A172 (cell line): ENCODE measurements around the gene ABLIM2. TPM values are rescaled to one million over a fixed set of nuclear protein-coding genes. Genes with fewer than 3 reads are reported as not detected.

Source experiments
- DNase-seq: peaks from one replicate; pipeline ENCODE4 v3.0.0-alpha.2; 2015; ENCODE audit warnings: low spot score
- total RNA-seq: library from RNA; depleted of rRNA; stranded (reverse); fragments of >200 nt; shearing (Covaris generic); gene quantifications from 2 replicates; pipeline ENCODE4 v1.2.3, GENCODE V29; 2014

The ABLIM2 gene
- total RNA-seq, 1 experiment from 2014 or later, result 5.1 TPM

DNA sequence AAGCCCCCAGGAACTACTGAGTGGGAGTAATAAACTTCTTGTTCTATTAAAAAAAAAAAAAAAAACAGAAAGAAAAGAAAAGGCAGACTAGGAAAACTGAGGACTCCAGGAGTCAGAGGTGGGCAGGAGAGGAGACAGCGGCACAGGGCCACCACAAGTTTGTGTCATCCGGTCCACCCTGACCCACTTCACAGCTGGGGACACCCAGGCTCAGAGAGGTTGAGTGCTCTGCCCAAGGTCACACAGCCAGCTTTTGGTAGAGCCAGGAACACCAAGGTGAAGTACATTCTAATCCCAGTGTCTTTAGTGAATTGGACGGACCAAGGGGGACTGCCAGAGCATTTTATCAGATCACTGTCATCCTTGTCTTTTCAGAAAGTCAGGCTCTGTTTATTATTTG lies 16.4 kb upstream of the ABLIM2 start:
- no peak for DNase-seq

DNA sequence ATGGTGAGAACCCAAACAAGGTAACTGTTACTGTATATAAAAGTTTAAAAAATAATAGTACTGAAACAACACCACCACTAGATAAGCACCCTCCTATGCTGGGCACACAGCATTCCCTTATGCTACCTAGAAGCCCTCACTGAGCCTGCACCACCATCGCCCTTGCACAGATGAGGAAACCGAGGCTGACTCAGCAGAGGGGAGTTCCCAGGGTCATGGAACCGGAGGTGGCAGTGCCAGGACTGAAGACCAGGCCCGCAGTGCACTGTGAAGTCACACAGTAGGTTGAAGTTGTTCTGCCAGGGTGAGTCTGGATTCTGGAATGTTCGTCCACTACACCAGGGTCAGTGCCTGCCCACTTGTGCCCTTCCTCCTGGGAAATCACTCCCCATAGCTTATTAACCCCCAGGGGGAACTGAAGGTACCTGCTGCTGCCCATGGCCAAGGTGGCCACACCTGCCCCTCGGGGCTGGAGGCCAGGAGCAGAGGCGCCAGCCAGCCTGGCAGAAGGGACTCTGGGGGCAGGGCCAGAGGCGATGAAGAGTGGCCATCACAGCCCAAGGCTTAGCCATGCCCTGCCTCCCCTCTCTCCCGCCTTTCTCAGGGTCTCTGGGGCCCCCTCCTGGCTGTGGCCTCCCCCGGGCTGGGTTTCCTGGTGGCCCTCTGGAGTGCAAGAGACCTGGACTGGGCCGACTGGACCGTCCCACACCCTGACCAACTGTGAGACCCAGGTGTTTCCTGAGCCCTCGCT lies 15.1 kb upstream of the ABLIM2 start:
- no peak for DNase-seq

GRCh38 chr4:8171984-8172924 lies 13.6 kb upstream of the ABLIM2 start:
- DNase-seq, result no peak

GRCh38 chr4:8171266-8171665 lies 12.7 kb upstream of the ABLIM2 start:
- no peak for DNase-seq

DNA sequence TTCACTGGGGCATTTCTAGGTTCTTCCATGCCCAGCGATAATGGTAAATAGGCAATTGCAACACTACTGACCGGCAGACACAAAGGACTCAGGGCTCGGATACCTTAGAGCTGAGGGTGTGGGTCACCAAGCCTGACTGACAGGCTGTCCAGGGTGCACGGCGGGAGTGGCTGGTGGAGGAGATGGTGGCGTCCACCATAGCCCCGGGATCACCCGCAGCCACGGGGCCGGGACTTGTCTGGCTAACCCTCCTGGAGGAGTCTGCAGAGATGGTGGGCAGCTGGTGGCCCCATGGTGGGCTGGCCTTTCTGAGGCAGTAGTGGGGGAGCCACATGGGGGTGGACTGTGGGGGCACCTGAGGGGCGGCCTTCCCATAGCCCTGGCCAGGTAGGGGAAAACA lies 11.7 kb upstream of the ABLIM2 start:
- DNase-seq, result no peak

- no peak for DNase-seq
Observed at GRCh38 chr4:8169763-8170162, 11.2 kb upstream of the ABLIM2 start.

DNA sequence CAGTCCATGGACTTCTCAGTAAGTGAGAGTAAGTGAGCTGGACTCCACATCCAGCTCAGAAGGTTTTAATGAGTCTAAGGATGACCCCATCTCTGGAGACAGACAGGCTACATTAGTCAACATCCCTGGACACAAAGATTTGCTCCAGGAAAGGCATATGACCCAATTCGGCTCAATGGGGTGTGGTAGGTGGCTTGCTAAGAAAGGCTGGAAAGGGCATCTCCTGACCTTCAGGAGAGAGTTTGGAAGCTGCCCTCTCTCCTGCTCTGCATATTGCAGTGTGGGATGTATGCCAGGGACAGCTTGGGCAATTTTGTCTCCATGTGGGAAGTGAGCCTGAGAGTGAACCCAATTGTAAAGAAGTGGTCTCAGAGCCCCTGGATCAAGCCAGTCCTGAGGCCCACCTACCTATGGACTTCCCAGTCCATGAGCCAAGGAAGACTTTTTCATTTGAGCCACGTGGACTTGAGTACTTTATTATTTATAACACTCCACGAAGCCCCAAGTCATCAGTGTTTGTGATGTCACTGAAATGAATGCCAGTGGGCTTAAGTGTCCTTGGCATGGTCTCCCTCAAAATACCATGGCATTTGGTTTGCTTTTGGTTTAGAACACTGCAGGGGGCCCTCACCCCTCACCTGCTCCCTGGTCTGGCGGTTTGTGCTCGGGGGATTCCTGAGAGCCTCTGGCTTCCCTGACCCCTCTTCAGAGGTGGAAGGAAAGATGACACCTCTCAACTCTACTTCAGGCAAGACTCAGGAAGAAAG lies 10.4 kb upstream of the ABLIM2 start:
- no peak for DNase-seq

GRCh38 chr4:8168232-8168631 lies 9.6 kb upstream of the ABLIM2 start:
- no peak for DNase-seq

GRCh38 chr4:8167815-8168214 lies 9.2 kb upstream of the ABLIM2 start:
- no peak for DNase-seq

- DNase-seq, result no peak
Observed at GRCh38 chr4:8167291-8167690, 8.7 kb upstream of the ABLIM2 start.

GRCh38 chr4:8165374-8165896 lies 6.8 kb upstream of the ABLIM2 start:
- DNase-seq, result no peak

DNA sequence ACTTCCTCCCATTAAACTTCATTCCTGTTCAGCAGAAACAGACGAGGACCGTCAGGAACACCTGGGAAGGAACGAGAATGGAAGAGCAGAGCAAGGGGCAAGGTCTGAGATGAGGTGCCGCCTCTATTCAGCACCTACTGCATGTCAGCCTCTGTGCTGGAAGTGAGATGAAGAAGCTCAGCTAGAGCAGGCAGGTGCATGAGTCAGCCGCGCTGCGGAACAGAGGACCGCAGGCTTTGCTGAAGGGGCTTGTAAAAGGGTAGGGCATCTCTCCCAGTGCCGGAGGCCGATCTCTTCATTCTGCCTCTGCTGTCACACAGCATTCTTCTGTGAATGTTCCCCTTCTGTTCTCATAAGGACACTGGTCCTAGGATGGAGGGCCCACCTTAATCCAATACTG lies 6.1 kb upstream of the ABLIM2 start:
- no peak for DNase-seq

DNA sequence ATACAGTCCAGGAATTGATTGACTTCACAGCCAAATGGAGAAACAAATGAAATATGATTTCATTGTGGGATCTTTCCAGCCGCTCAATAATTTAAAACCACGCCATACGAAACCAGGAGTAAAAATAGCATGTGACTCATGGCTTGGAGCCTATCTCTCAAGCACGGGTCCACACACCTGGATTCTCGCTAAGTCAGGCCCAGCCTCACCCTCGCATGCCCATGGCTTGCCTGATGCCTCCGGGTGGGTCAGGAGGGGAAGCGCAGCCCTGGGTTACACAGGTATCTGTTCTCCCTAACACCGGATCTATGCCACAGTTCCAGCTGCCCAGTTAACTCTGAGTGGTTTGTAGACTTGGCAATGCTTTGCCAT lies 5.6 kb upstream of the ABLIM2 start:
- no peak for DNase-seq

GRCh38 chr4:8163436-8164193 lies 5.0 kb upstream of the ABLIM2 start:
- DNase-seq, result no peak

DNA sequence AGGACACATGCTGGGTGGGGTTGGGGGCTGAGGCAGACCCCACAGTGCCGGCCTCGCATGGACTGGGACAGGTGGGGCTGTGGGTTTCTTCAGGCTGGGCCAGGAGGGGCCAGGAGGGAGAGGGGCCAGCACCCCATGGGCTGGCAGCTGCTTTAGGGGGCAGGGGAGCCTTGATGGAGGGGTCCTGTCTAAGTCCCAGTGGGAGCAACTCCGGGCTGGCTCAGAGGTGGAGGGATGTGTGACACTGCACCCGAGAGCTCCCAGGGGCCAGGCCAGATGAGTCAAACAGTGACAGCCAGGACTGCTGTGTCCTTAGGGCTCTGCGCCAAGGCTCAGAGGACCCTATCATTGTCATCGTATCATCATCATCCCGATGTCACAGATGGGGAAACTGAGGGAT lies 4.4 kb upstream of the ABLIM2 start:
- DNase-seq, result no peak

DNA sequence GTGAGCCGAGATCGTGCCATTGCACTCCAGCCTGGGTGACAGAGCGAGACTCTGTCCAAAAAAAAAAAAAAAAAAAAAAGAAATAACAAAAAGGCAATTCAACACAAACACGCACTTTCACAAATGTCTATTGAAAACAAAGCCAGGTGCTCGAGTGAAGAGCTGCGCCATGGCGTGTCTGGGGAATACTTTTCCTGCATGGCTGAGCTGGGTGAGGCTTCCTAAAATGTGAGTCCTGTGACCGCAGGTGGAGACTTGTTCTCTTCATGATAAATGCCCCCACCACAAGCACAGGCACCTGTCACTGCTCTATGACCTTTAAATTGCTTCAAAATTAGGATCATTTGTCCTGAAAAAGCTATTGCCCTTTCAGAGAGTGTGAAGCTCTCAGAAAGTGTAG lies 4.0 kb upstream of the ABLIM2 start:
- DNase-seq, result no peak

DNA sequence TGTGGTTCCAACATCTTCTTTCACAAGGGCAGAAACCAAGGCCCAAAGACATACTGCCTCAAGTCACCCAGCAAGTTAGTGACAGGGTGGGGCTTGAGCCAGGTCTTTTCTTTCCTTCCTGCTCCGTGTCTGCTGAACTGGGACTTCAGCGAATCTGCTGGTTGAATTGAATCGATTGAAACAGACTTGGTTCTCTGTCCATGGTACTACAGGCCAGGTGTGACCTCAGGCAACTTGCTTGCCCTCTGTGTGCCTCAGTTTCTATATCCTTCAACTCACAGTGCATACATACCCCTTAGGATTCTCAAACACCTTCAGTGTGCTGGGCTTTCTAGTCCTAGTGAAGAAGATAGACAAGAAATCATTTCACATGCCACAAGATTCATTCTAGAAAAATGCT lies 2.0 kb upstream of the ABLIM2 start:
- DNase-seq, result no peak

DNA sequence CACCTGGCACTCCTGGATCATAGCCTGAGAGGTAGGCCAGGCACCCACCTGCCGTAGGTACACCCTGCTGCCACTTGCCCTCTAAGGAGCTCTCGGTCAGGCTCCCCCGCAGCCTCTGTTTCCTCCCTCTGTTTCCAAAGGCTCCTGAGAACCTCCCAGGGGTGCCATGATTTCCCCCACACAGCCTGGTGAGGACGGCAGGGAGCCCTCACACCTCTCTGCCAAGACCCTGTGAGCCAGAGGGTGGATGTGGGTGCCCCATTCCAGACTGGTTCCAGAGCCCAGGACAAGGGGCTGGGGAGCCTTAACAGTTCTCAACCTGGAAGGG lies 1.6 kb upstream of the ABLIM2 start:
- DNase-seq, result no peak

DNA sequence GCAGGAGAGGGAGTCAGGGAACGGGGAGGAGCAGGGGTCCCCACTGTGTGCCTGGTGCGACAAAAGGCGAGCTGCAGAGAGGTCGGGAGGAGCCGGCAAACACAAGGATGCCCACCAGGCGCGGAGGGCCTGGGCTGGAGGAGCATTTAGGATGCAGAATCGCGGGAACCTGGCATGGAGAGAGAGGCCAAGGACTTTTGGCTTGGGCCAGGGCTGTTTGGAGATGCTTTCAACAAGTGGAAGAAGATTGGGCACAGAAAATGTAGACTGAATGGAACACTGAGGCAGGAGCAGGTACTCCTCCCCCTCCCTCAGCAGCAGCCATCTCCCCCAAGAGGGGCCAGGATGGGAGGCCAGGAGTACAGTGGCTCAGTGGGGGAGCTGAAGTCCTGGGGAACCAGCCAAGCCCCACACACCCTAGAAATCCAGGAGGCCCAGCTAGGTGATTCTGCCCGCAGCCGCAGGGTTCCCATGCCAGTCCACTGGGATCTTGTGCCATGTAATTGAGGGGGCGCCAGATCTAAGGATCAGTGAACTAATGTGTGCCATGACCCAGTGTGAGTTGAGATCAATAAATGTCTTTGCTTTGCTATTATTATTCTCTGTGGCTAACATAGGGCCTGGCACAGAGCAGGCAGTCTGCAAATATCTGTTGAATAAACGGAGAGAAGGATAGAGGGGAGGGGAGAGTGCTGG lies 1.1 kb upstream of the ABLIM2 start:
- no peak for DNase-seq

DNA sequence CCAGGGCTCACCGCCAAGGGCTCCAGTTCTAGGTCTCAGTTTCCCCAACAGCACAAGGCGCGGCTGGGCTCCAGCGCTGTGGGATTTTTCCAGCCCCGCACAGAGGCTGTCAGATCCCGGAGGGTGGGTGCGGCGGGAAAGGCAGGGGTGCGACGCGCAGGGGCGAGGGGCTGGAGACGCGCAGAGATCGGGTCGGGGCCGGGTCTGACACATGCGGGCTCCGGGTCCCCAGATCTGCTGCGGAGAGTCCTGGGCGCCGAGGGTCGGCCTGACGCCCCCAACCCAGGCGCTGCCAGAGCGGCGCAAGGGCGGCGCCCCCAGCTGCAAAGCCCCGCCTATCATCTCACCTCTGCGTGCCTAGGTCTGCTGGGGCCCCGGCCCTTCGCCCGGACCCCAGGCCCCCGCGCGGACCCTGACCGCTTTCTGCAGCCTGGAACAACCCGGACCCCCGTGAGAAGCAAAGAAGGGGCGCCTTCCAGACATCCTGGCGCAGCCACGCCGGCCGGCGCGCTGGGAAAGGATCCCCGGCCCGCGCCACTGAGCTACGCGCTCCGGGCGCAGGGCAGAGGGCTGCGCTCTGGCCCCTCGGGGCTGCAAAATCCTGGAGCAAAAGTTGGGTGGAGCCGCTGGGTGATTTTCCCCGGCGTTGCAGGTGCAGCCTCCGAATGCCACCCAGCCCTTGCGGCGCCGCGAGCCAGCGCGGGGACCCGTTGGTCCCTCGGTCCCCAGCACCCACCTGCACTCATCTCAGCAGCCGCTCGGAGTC lies 486 bp downstream of the ABLIM2 start:
- DNase-seq, result no peak
